ENCODE data around the gene SPAG6.

DNA sequence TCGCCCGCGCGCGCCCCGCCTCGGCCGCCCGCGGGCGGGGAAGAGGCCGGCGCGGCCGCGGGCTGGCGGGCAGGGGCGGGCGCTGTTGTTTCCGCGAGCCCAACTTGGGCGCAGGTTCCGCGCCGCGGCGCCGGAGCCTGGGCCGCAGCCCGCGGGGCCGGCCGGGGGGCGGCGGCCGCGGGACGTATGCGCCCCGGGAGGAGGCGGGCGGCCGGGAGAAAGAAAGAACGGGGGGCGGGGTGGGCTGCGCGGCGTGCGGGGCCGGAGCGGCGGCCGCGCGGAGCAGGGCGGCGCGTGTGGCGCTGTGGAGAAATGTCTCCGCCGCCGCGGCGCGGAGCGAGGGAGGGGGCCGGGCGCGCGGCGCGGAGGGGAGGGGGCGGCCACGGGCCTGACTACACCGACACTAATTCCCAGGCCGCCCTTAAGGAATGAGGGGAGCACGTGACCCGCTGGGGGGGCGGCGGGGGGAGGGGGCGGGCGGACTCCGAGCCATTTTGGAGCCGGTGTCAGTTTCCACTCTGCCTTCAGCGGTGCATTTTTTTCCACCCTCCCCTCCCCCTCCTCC, 24.6 kb upstream of the SPAG6 start, which contains the start of gene BMI1:
- TF ChIP-seq SP1 (CRISPR knock-in tag; conservative IDR thresholded peaks at IDR 0.05) = no peak
- TF ChIP-seq, protein P1, sequence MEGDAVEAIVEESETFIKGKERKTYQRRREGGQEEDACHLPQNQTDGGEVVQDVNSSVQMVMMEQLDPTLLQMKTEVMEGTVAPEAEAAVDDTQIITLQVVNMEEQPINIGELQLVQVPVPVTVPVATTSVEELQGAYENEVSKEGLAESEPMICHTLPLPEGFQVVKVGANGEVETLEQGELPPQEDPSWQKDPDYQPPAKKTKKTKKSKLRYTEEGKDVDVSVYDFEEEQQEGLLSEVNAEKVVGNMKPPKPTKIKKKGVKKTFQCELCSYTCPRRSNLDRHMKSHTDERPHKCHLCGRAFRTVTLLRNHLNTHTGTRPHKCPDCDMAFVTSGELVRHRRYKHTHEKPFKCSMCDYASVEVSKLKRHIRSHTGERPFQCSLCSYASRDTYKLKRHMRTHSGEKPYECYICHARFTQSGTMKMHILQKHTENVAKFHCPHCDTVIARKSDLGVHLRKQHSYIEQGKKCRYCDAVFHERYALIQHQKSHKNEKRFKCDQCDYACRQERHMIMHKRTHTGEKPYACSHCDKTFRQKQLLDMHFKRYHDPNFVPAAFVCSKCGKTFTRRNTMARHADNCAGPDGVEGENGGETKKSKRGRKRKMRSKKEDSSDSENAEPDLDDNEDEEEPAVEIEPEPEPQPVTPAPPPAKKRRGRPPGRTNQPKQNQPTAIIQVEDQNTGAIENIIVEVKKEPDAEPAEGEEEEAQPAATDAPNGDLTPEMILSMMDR (IDR thresholded peaks at IDR 0.05) = no peak
- TF ChIP-seq, protein P2, sequence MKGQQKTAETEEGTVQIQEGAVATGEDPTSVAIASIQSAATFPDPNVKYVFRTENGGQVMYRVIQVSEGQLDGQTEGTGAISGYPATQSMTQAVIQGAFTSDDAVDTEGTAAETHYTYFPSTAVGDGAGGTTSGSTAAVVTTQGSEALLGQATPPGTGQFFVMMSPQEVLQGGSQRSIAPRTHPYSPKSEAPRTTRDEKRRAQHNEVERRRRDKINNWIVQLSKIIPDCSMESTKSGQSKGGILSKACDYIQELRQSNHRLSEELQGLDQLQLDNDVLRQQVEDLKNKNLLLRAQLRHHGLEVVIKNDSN (CRISPR knock-in tag; IDR thresholded peaks at IDR 0.05) = no peak; the same call in 1 of the 2 replicates

All from WTC11 (cell line).